HPDE6-E6E7 (cell line): ENCODE measurements around the gene ARID2.

Source experiments
- DNase-seq: peaks from one replicate; pipeline ENCODE4 v3.0.0; 2011; ENCODE audit warnings: missing footprints; ENCODE audit errors: extremely low spot score

ARID2 gene, protein sequence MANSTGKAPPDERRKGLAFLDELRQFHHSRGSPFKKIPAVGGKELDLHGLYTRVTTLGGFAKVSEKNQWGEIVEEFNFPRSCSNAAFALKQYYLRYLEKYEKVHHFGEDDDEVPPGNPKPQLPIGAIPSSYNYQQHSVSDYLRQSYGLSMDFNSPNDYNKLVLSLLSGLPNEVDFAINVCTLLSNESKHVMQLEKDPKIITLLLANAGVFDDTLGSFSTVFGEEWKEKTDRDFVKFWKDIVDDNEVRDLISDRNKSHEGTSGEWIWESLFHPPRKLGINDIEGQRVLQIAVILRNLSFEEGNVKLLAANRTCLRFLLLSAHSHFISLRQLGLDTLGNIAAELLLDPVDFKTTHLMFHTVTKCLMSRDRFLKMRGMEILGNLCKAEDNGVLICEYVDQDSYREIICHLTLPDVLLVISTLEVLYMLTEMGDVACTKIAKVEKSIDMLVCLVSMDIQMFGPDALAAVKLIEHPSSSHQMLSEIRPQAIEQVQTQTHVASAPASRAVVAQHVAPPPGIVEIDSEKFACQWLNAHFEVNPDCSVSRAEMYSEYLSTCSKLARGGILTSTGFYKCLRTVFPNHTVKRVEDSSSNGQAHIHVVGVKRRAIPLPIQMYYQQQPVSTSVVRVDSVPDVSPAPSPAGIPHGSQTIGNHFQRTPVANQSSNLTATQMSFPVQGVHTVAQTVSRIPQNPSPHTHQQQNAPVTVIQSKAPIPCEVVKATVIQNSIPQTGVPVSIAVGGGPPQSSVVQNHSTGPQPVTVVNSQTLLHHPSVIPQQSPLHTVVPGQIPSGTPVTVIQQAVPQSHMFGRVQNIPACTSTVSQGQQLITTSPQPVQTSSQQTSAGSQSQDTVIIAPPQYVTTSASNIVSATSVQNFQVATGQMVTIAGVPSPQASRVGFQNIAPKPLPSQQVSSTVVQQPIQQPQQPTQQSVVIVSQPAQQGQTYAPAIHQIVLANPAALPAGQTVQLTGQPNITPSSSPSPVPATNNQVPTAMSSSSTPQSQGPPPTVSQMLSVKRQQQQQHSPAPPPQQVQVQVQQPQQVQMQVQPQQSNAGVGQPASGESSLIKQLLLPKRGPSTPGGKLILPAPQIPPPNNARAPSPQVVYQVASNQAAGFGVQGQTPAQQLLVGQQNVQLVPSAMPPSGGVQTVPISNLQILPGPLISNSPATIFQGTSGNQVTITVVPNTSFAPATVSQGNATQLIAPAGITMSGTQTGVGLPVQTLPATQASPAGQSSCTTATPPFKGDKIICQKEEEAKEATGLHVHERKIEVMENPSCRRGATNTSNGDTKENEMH (N-terminal part only)

GRCh38 chr12:45729233-45730083 lies at the start of gene ARID2:
TSS of gene ARID2 (plus strand) at chr12:45729706. CDS start at chr12:45729837, 131 bp downstream.
- no peak for DNase-seq

DNA sequence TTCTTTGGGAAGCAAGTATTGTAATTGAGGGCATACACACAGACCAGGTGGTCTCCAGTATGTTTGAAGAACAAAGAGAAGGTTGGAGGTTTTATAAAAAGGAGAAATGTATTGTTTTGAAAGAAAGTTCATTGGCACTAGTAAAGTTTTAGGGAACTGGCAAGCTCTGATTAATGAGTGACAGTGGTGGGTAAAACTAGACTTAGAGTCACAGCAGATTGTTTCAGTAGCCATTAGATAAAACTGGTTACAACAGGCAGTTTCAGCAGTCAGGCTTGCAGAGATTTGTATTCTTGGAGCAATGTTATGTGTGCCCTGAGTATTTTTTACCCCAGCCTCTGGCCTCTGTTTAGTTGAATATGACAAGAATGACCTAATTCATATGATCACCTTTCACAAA lies 49.1 kb upstream of the ARID2 start:
- DNase-seq: no peak

DNA sequence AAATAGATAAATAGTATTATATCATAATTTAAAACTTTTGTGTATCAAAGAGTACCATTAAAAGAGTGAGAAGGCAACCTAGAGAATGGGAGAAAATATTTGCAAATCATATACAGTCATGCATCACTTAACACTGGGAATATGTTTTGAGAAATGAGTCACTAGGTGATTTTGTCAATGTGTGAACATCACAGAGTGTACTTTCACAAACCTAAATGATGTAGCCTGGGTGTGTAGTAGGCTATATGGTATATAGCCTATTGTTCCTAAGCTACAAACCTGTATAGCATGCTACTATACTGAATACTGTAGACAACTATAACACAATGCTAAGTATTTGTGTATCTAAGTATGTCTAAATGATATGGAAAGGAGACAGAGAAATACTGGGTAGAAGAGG lies 48.0 kb upstream of the ARID2 start:
- no peak for DNase-seq

DNA sequence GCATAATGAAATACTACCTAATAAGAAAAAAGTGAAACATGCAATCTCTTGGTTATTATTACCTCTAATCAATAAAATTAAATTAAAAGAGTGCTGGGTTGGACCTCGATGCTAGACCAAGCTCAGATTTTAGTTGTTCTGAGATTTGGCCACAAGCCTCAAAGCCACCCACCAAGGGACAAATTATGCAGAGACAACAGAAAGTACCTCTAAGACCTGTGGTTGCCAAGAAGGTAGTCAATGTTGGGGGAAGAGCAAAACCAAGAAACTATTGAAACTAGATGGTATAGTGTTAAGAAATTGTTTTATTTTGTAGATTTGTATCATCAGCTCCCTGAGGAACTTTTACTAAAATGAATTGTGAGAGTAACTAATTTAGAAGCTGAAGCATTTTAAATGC lies 43.8 kb upstream of the ARID2 start:
- no peak for DNase-seq

DNA sequence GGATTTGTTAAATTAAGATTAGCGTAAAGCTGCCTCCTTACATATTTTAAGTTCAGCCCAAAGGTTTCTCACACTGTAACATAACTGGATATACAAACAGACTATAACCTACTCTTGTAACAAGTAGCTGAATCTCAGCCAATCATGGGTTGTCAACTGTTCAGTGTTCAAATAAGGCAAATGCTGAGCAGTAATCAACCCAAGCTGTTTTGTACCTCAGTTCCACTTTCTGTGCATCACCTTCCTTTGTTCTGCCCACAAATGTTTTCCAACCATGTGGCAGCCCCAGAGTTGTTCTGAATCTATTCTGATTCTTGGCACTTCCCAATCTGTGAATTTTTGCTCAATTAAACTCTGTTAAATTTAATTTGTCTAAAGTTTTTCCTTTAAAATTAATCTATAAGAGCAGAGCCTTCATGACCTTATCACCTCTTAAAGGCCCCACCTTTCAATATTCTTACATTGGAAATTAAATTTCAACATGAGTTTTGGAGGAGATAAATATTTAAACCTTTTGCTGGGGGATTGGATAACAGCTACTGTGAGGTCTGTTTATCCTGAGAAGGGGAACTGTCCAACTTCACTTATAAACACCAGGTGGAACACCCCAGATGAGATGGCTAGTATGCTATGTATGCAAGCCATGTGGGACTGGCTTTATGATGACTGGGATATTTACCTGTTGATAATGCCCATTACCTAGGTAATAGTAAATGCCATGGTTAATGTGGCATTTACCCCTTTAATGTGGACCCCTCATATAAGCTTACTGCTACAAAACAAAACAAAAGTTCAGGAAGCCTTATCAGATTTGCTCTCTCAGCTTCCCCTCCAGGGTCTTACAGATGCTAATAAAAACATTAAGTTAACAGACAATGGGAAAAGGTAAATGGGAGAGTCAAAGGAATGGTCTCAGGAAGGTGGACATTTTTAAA lies 42.2 kb upstream of the ARID2 start:
- DNase-seq: no peak

DNA sequence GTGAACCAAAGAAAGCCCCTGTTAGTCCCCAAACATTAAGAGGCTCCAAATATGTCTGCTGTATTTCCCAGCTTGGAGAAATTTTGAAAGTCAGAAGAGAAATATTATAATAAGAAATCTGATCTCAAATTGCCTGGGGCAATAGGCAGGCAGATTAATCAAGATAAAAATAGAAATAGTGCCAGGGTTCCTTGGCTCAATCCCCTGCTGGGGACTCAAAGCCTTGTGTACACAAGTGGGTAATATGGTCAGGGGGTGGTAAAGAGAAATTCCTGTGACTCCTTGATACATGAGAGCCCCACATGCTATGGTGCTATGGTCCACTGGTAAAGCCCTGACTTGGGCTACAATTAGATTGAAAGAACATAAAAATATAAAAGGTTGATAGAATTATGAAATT lies 41.3 kb upstream of the ARID2 start:
- no peak for DNase-seq

DNA sequence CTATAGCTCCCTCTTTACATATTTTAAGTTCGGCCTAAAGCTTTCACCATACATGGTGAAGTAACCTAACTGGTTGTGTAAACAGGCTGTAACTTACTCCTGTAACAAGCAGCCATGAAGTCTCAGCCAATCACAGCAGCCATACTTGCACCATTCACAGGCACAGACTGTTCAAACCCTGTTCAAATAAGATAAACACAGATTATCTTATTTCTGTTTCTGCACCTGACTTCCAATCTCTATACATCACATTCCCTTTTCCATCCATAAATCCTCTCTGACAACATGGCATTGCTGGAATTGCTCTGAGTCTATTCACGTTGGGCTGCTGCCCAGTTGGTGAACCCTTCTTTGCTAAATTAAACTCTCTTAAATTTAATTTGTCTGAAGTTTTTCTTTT lies 34.5 kb upstream of the ARID2 start:
- DNase-seq: no peak

GRCh38 chr12:45695606-45696005 lies 33.9 kb upstream of the ARID2 start:
- DNase-seq: no peak

DNA sequence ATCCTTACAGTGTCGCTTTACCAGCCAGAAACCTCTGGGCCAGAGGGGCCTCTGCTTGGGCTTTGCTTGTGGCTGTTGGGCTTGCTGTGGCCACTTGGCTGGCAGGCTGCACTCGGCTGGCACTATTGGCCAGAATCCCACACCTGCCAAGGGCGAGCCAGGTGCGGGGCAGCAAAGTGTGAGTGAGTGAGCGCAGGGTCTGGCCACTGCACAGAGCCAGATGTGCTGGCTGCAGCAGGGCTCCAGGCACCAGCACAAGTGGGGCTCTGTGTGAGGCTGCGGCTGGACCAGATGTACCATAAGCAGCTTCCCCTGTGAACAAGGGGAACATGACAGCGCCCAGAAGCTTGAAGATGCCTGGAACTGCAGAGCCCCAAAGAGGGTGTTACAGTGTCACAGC lies 33.5 kb upstream of the ARID2 start:
- no peak for DNase-seq

- DNase-seq: no peak
Observed at GRCh38 chr12:45697371-45697770, 32.1 kb upstream of the ARID2 start.

DNA sequence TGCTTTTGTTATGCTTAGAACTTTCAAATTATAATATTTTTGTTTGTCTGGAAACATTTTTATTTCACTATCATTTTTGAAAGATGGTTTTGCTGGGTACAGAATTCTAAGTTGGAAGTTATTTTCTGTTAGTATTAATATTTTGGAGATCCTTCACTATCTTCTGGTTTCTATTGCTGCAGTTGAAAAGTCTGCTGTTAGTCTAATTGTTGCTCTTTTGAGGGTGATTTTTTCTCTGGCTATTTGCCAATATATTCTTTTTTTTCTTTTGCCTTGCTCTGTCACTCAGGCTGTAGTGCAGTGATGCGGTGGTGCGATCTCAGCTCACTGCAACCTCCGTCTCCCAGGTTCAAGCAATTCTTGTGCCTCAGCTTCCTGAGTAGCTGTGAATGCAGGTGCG lies 28.2 kb upstream of the ARID2 start:
- no peak for DNase-seq

DNA sequence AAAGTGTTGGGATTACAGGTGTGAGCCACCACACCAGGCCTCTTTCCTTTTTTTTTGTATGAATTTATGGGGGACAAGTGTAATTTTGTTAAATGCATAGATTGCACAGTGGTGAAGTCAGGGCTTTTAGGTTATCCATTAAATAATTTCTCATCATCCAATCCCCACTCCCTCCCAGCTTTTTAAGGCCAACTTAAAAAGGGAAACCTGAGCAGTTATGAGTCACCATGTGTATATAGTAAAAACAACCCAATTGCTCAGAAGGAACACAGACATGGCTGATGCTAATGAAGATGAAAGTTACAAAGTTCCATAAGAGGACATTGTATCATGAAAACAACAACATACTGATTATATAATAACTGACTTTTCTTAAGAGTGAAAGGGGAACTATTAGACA lies 25.6 kb upstream of the ARID2 start:
- no peak for DNase-seq

DNA sequence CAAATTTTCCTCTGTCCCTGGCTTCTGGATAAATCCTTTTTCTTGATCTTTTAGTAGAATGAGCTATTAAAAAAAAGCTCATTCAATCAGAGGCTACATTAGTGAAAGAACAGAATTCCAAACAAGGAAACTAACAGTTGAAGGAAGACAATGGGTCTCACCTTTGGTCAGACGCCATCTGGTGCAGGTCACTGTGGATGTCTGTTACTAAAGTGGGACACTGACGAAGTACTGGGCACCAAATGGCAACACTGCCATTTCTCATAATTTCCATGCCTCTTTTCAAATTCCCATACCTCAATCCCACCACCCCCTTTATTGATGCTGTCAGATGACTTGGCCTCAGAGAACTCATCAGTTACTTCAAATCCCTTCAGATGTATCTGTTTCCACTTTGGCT lies 24.5 kb upstream of the ARID2 start:
- DNase-seq: no peak

DNA sequence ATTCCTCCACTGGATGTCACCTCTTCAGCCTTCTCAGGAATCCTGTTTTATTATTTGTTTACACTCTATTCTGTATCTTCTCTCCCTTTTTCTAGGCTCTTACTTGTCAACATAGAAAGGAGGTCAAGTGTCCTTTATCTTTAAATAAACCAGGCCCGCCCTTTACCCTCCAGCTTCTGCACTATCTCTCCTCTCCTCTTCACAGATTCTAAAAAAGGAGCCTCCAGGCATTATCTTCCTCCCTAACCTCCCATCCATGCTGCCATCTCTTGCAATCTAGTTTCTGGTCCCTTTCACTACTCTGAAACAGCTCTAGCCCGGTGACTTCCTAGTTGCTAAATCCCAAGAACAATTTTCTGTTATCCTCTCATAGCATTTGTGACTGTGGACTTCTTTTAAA lies 24.1 kb upstream of the ARID2 start:
- DNase-seq: no peak

GRCh38 chr12:45707241-45707857 lies 22.2 kb upstream of the ARID2 start:
- DNase-seq: no peak

GRCh38 chr12:45708363-45708762 lies 21.1 kb upstream of the ARID2 start:
- no peak for DNase-seq

DNA sequence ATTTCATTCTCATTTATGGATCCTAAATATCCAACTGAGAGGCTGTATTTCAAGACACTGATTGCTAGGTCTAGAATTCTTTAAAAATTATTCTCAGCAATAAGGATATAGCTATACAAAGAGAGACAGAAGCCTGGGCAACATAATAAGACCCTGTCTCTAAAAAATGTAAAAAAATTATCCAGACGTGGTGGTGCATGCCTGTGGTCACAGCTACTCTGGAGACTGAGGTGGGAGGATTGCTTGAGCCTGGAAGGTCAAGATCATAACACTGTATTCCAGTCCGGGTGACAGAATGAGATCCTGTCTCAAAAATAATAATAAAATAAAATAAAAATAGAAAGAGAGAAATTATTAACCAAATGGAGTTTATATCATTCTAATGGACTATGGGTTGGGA lies 20.6 kb upstream of the ARID2 start:
- DNase-seq: no peak

- DNase-seq: no peak
Observed at GRCh38 chr12:45712319-45712718, 17.2 kb upstream of the ARID2 start.

- DNase-seq: no peak
Observed at GRCh38 chr12:45713078-45713477, 16.4 kb upstream of the ARID2 start.

GRCh38 chr12:45718306-45718705 lies 11.2 kb upstream of the ARID2 start:
- DNase-seq: no peak
